HTERT RPE-1 (cell line): ENCODE results near the gene ADM5.
"Not testable (repeated sequence)": the region's sequence is repeated elsewhere in the genome, so short reads cannot be mapped to it uniquely, and the experiment has no call there.

ENCODE experiments used
- in situ Hi-C: fragments of 300-500 bp; cut with MboI; formaldehyde crosslinking; loops from 4 replicates; pipeline ENCODE4 v1.14.3; 2020; ENCODE audit warnings: low sequenced_read_pairs

The ADM5 gene

GRCh38 chr19:49699364-49699763 is 10.0 kb downstream of the ADM5 start:
- in situ Hi-C loops, result no loop called here

- in situ Hi-C loops, result no loop called here
These were observed 11.2 kb downstream of the ADM5 start for GRCh38 chr19:49700563-49700962.

- in situ Hi-C loops, result no loop called here
These were observed 11.9 kb downstream of the ADM5 start for GRCh38 chr19:49701271-49701786.

DNA sequence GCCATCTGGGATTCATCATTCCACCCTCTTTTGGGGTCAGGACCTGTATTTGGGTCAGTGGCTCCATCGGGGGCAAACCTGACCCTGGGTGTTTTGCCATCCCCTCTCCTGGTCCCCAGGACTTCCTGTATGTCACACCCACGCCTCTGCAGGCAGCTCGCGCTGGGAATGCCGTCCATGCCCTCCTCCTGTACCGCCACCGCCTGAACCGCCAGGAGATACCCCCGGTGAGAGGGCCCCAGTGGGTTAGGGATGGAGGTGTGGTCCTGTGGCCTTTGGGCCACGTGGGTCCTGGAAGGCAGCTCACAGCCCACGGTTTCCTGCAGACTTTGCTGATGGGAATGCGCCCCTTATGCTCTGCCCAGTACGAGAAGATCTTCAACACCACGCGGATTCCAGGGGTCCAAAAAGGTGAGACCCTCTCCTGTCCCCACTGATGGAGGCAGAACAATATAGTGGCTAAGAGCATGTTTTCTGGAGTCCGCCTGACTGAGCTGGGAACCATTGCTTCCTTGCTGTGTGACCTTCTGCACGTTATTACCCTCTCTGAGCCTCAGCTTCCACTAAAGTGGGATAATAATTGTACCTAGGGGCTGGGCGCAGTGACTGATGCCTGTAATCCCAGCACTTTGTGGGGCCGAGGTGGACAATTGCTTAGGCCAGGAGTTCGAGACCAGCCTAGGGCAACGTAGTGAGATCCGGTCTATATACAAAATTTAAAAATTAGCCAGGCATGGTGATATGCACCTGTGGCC is 15.7 kb downstream of the ADM5 start:
- in situ Hi-C loops, result no loop called here

GRCh38 chr19:49705919-49706318 is 16.5 kb downstream of the ADM5 start:
- in situ Hi-C loops, result no loop called here

GRCh38 chr19:49710372-49710951 is 21.1 kb downstream of the ADM5 start:
- in situ Hi-C loops, result no loop called here

GRCh38 chr19:49712397-49712859 is 23.0 kb downstream of the ADM5 start:
- in situ Hi-C loops, result no loop called here

GRCh38 chr19:49713236-49713845 is 23.9 kb downstream of the ADM5 start:
- in situ Hi-C loops, result no loop called here

DNA sequence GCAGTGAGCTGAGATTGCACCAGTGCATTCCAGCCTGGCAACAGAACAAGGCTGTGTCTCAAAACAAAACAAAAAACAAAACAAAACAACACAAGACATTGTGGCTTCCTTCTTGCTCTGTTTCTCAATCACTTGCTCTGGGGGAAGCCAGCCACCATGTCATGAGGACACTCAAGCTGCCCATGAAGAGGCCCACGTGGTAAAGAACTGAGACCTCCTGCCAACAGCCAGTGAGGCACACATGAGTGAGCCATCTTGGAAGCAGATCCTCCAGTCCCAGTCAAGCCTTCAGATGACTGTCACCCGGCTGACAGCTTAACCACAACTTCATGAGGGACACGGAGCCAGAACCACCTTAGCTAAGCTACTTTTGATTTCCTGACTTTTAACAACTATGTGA is 26.8 kb downstream of the ADM5 start:
- in situ Hi-C loops, result no loop called here

DNA sequence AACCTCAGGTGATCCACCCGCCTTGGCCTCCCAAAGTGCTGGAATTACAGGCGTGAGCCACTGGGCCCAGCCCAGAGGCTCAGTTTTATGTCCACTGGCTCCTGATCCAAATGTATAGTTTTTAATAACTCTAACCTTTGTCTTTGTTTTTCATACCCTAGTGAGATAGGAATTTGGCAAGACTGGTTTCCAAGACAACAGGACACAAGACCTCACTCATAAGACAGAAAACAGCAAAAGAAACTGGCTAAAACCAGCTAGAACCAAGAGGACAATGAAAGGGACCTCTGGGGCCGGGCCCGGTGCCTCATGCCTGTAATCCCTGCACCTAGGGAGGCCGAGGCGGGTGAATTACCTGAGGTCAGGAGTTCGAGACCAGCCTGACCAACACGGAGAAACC is 29.1 kb downstream of the ADM5 start:
- in situ Hi-C loops, result no loop called here

DNA sequence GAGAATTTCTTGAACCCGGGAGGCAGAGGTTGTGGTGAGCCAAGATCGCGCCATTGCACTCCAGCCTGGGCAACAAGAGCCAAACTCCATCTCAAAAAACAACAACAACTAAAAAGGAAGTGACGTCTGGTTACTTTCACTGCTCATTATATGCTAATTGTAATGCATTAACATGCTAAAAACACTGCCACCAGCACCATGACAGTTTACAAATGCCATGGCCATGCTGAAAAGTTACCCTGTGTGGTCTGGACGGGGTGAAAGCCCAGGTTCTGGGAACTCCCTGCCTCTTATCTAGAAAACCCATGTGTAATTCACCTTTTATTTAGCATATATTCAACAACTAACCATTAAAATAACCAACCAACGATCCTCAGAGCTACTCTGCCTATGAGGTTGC is 29.6 kb downstream of the ADM5 start:
- in situ Hi-C loops, result no loop called here

- in situ Hi-C loops, result not testable (repeated sequence)
These were observed 30.0 kb downstream of the ADM5 start for GRCh38 chr19:49719420-49719819.

DNA sequence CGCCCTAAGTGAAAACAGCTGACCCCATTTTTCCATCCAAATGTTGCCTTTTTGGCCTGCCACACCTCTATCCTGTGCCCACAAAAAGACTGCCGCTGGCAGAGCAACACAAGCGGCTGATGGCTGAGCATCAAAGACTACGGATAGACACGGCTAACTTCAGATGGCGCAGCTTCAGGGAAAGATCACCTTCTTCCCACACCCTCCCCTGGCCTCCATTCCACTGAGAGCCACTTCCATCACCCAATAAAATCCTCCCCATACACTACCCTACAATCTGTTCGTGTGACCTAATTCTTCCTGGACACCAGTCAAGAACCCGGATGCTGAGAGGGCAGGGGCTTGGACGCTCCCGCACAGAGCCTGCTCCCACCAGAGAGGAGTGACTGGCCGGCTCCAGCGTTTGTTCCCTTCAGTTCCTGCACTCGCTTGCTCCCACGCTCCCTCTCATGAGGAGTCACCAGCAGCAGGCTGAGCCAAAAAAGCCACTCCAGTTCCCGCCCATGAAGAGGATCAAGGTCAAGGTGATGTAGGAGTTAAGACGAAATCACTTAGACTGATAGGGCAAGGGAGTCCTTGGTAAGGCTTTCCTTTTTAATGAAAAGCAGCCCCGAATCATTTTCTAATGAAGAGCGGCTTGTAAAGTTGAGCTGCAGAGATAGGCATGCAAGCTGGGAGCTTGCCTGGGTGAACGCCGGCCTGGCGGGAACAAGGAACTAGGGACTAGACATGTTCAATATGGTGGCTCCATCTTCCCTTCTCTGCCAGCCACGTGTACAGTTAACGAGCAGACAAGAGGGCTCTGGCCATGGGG is 38.0 kb downstream of the ADM5 start:
- in situ Hi-C loops, result no loop called here

DNA sequence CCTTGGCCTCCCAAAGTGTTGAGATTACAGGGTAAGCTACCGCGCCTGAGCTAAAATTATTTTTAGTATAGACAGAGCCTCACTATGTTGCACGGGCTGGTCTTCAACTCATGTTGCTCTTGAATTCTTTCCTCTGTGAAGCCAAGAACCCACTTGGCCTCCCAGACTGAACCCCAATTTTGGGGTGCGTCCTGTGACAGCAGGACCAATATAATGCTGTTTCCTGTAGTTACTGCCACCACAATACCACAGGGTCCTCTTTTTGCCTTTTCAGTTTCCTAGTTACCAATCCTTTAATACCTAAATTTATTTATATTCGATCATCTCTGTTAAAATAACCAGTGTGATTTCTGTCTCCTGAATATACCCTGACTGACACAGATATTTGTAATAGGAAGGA is 40.8 kb downstream of the ADM5 start:
- in situ Hi-C loops, result no loop called here

DNA sequence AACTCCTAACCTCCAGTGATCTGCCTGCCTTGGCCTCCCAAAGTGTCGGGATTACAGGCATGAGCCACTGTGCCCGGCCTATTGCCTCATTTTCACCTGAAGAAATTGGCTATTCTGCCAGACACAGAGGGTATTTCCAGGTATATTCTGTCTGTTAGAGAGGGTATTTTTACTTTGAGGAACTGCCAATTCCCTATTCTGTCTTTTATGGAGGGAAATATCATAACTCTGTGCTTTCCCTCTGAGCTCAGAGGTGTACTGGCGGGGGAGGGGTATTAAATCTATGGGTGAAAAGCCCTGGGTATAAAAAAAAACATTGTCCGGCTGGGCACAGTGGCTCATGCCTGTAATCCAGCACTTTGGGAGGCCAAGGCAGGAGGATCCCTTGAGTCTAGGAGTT is 48.9 kb downstream of the ADM5 start:
- in situ Hi-C loops, result no loop called here

- in situ Hi-C loops, result no loop called here
These were observed 49.7 kb downstream of the ADM5 start for GRCh38 chr19:49739098-49739497.

DNA sequence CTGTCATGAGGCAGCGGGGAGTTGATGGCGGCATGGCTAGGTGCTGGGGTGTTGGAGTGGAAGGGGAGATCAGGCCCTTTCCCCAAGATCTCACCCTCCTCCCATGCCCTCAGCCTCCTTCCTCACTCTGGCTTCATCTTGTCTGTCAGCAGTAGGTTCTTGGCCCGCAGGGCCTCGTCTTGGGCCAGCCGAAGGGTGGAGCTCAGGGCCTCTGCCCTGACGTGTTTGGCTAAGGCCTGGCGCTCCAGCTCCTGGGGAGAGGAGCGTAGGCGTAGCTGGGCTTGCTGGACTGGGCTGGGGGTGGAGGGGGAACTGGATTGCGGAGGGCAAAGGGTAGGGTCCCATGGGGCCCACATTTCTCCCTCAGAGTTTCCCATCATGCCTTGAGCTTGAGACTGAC is 50.5 kb downstream of the ADM5 start:
- in situ Hi-C loops, result no loop called here
